WTC11 (cell line): ENCODE data around the gene SYS1.

Experiments
- ESRRA ChIP-seq: sonication (generic); formaldehyde crosslinking; IDR thresholded peaks from 2 replicates; pipeline ENCODE4 v1.8.1; 2022; ENCODE audit warnings: mild to moderate bottlenecking, missing genetic modification reagents, borderline replicate concordance
- FOXP1 ChIP-seq: sonication (generic); formaldehyde crosslinking; IDR thresholded peaks from 2 replicates; pipeline ENCODE4 v1.8.0; 2022; ENCODE audit warnings: missing genetic modification reagents, mild to moderate bottlenecking, moderate library complexity, borderline replicate concordance
- KAT7 ChIP-seq: sonication (generic); formaldehyde crosslinking; IDR thresholded peaks from 2 replicates; pipeline ENCODE4 v1.8.1; 2023; ENCODE audit warnings: missing genetic modification reagents, mild to moderate bottlenecking, borderline replicate concordance
- MYBL2 ChIP-seq: sonication (generic); formaldehyde crosslinking; IDR thresholded peaks from 2 replicates; pipeline ENCODE4 v1.8.1; 2023; ENCODE audit warnings: mild to moderate bottlenecking, moderate library complexity, missing genetic modification reagents
- SP1 ChIP-seq: sonication (generic); formaldehyde crosslinking; conservative IDR thresholded peaks from 2 replicates; pipeline ENCODE4 v1.8.1; 2022; ENCODE audit warnings: missing genetic modification reagents
- TCF7 ChIP-seq: sonication (generic); formaldehyde crosslinking; IDR thresholded peaks from 2 replicates; pipeline ENCODE4 v1.8.0; 2022; ENCODE audit warnings: mild to moderate bottlenecking, low read depth, missing genetic modification reagents, moderate library complexity
- ZNF232 ChIP-seq: sonication (generic); formaldehyde crosslinking; IDR thresholded peaks from 2 replicates; pipeline ENCODE4 v1.8.0; 2022; ENCODE audit warnings: mild to moderate bottlenecking, missing genetic modification reagents
- TF ChIP-seq, protein P1 (sequence below): sonication (generic); formaldehyde crosslinking; IDR thresholded peaks from 2 replicates; pipeline ENCODE4 v1.8.1; 2022; ENCODE audit warnings: mild to moderate bottlenecking, missing genetic modification reagents, moderate library complexity, borderline replicate concordance
- TF ChIP-seq, protein P2 (sequence below): sonication (generic); formaldehyde crosslinking; IDR thresholded peaks from 2 replicates; pipeline ENCODE4 v1.8.0; 2022; ENCODE audit warnings: mild to moderate bottlenecking, missing genetic modification reagents
- TF ChIP-seq, protein P3 (sequence below): fragments of 200-600 bp; IDR thresholded peaks from 2 replicates; pipeline ENCODE4 v1.8.0; 2022; ENCODE audit warnings: antibody characterized with exemption
- TF ChIP-seq, protein P4 (sequence below): sonication (generic); formaldehyde crosslinking; conservative IDR thresholded peaks from 2 replicates; pipeline ENCODE4 v1.8.1; 2022; ENCODE audit warnings: mild to moderate bottlenecking, missing genetic modification reagents

DNA sequence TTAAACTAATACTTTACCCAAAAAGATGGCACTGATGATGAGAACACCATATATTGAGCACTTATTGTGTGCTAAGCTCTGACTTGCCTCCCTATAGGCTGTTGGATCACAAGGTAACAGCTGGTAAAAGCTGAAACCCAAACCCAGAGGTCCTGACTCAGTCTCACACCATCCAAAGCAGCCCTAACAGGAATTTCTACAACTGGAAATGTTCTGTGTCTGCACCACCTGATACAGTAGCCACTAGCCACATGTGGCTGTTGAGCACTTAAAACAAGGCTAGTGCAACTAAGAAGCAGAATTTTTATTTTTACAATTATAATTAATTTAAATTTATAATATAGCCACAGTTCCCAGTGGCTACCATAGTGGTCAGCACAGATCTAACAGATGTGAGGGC is 39.2 kb upstream of the SYS1 start:
- TF ChIP-seq TCF7 (CRISPR knock-in tag) (no peak), ZNF232 (CRISPR knock-in tag) (no peak), MYBL2 (no peak), KAT7 (CRISPR knock-in tag) (no peak), SP1 (CRISPR knock-in tag) (no peak), ESRRA (CRISPR knock-in tag) (no peak), FOXP1 (CRISPR knock-in tag) (no peak)
- TF ChIP-seq, protein P1, sequence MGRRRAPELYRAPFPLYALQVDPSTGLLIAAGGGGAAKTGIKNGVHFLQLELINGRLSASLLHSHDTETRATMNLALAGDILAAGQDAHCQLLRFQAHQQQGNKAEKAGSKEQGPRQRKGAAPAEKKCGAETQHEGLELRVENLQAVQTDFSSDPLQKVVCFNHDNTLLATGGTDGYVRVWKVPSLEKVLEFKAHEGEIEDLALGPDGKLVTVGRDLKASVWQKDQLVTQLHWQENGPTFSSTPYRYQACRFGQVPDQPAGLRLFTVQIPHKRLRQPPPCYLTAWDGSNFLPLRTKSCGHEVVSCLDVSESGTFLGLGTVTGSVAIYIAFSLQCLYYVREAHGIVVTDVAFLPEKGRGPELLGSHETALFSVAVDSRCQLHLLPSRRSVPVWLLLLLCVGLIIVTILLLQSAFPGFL (CRISPR knock-in tag): no peak
- TF ChIP-seq, protein P2, sequence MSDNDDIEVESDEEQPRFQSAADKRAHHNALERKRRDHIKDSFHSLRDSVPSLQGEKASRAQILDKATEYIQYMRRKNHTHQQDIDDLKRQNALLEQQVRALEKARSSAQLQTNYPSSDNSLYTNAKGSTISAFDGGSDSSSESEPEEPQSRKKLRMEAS (CRISPR knock-in tag): no peak
- TF ChIP-seq, protein P3, sequence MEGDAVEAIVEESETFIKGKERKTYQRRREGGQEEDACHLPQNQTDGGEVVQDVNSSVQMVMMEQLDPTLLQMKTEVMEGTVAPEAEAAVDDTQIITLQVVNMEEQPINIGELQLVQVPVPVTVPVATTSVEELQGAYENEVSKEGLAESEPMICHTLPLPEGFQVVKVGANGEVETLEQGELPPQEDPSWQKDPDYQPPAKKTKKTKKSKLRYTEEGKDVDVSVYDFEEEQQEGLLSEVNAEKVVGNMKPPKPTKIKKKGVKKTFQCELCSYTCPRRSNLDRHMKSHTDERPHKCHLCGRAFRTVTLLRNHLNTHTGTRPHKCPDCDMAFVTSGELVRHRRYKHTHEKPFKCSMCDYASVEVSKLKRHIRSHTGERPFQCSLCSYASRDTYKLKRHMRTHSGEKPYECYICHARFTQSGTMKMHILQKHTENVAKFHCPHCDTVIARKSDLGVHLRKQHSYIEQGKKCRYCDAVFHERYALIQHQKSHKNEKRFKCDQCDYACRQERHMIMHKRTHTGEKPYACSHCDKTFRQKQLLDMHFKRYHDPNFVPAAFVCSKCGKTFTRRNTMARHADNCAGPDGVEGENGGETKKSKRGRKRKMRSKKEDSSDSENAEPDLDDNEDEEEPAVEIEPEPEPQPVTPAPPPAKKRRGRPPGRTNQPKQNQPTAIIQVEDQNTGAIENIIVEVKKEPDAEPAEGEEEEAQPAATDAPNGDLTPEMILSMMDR: no peak
- TF ChIP-seq, protein P4, sequence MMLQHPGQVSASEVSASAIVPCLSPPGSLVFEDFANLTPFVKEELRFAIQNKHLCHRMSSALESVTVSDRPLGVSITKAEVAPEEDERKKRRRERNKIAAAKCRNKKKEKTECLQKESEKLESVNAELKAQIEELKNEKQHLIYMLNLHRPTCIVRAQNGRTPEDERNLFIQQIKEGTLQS (CRISPR knock-in tag): no peak
